Measurements from ENCODE around the gene SACM1L. TPM values are rescaled to one million over a fixed set of nuclear protein-coding genes. Genes with fewer than 3 reads are reported as not detected.

SACM1L gene
- total and polyA plus RNA-seq, 4 donors = 12.2 to 35.5 (median 20.5) TPM

DNA sequence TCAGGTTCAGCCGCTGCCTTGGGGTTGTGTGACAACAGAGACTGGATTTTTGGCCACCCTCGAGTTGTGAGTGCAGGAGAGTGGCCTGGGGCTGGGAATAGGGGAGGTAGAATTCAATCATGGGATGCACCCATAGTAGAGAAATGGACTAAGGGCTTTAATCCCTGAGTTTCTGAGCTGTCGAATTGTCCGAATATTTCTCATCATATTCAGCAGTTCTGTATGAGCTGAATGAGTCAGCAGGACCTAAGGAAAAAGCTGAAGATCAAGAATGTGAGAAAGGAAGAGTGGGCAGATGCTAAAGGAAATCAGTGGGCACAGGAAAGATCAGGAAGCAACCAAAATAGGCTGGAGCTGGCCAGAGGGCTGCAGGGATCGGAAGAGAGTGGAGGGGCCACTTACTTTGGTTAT lies 44.4 kb upstream of the SACM1L start (continued):
- TF ChIP-seq ZBTB33 (IDR thresholded peaks at IDR 0.05) (no peak), TAF1 (conservative IDR thresholded peaks at IDR 0.05) (no peak), FOXA2 (IDR thresholded peaks at IDR 0.05) (no peak), NR2F2 (IDR thresholded peaks at IDR 0.05) (no peak), RAD21 (IDR thresholded peaks at IDR 0.05) (no peak), YY1 (IDR thresholded peaks at IDR 0.05) (no peak), FOXA1 (IDR thresholded peaks at IDR 0.05) (no peak), EGR1 (IDR thresholded peaks at IDR 0.05; ENCODE audit: low read depth in 2 of 2) (no peak), RXRA (IDR thresholded peaks at IDR 0.05) (no peak), HNF4G (IDR thresholded peaks at IDR 0.05) (no peak)

GRCh38 chr3:45646051-45646585 lies 43.1 kb upstream of the SACM1L start:
- Histone ChIP-seq H3K27ac (ENCODE audit: low read depth in 1 of 2, low read length in 2 of 2) (peak overlapping the region; percentile 78), H3K27me3 (ENCODE audit: control insufficient read depth in 4 of 4, insufficient read depth in 4 of 4, low read length in 3 of 4) (no peaks in the 10 kb centered on the region), H3K9ac (ENCODE audit: low read depth in 1 of 2, low read length in 2 of 2) (no peak overlapping the region), H3K36me3 (ENCODE audit: control insufficient read depth in 4 of 4, insufficient read depth in 3 of 4, low read depth in 1 of 4, low read length in 3 of 4) (no peaks in the 10 kb centered on the region), H3K4me1 (ENCODE audit: control insufficient read depth in 4 of 4, insufficient read depth in 4 of 4, low read length in 3 of 4) (peaks cover 17 to 48% (median 34%) of the 10 kb centered on the region in 4 donors), H3K9me3 (ENCODE audit: control insufficient read depth in 4 of 4, low read length in 3 of 4) (no peaks in the 10 kb centered on the region), H3K4me3 (ENCODE audit: low read depth in 1 of 3, low read length in 3 of 3) (no peak overlapping the region)
- TF ChIP-seq HNF4A (conservative IDR thresholded peaks at IDR 0.05) = peak; percentile 17 to 24
- TF ChIP-seq, protein P1, sequence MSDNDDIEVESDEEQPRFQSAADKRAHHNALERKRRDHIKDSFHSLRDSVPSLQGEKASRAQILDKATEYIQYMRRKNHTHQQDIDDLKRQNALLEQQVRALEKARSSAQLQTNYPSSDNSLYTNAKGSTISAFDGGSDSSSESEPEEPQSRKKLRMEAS (IDR thresholded peaks at IDR 0.05) = no peak
- TF ChIP-seq YY1 (IDR thresholded peaks at IDR 0.05) = peak; percentile 12
- WGBS = 66% methylated on average over 6 of the region's 6 CpGs
- no peak for DNase-seq (ENCODE audit: low spot score)

- Histone ChIP-seq H3K4me1 (ENCODE audit: control insufficient read depth in 4 of 4, insufficient read depth in 4 of 4, low read length in 3 of 4) (peaks cover 17 to 47% (median 33%) of the 10 kb centered on the region in 4 donors), H3K36me3 (ENCODE audit: control insufficient read depth in 4 of 4, insufficient read depth in 3 of 4, low read depth in 1 of 4, low read length in 3 of 4) (no peaks in the 10 kb centered on the region), H3K9ac (ENCODE audit: low read depth in 1 of 2, low read length in 2 of 2) (no peak overlapping the region), H3K27ac (ENCODE audit: low read depth in 1 of 2, low read length in 2 of 2) (peak overlapping the region; percentile 78 to 95), H3K4me3 (ENCODE audit: low read depth in 1 of 3, low read length in 3 of 3) (no peak overlapping the region), H3K9me3 (ENCODE audit: control insufficient read depth in 4 of 4, low read length in 3 of 4) (no peaks in the 10 kb centered on the region), H3K27me3 (ENCODE audit: control insufficient read depth in 4 of 4, insufficient read depth in 4 of 4, low read length in 3 of 4) (no peaks in the 10 kb centered on the region)
- no peak for TF ChIP-seq CTCF (IDR thresholded peaks at IDR 0.05; ENCODE audit: low read depth, low read length, missing input control)
- TF ChIP-seq REST (IDR thresholded peaks at IDR 0.05) = peak; percentile 43
- peak; percentile 43 to 85 for TF ChIP-seq GABPA (IDR thresholded peaks at IDR 0.05 in 1 of 2, conservative IDR thresholded peaks at IDR 0.05 in 1 of 2)
- TF ChIP-seq NR2F2 (IDR thresholded peaks at IDR 0.05) = peak; percentile 20
- TF ChIP-seq HNF4G (IDR thresholded peaks at IDR 0.05) = no peak
- peak; percentile 93 for TF ChIP-seq FOXA1 (IDR thresholded peaks at IDR 0.05)
- TF ChIP-seq RAD21 (IDR thresholded peaks at IDR 0.05) = peak; percentile 14 to 32
- TF ChIP-seq, protein P1 (IDR thresholded peaks at IDR 0.05) = peak; percentile 93
- TF ChIP-seq ZBTB33 (IDR thresholded peaks at IDR 0.05) = peak; percentile 80
- no peak for TF ChIP-seq TAF1 (conservative IDR thresholded peaks at IDR 0.05)
- TF ChIP-seq SP1 (IDR thresholded peaks at IDR 0.05) = peak; percentile 29
- TF ChIP-seq EGR1 (IDR thresholded peaks at IDR 0.05; ENCODE audit: low read depth in 2 of 2) = peak in 1 of 2 donors; percentile 82
- TF ChIP-seq, protein P2, sequence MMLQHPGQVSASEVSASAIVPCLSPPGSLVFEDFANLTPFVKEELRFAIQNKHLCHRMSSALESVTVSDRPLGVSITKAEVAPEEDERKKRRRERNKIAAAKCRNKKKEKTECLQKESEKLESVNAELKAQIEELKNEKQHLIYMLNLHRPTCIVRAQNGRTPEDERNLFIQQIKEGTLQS (IDR thresholded peaks at IDR 0.05) = peak; percentile 59
- peak; percentile 81 to 93 for TF ChIP-seq RXRA (IDR thresholded peaks at IDR 0.05)
- peak; percentile 94 for TF ChIP-seq FOXA2 (IDR thresholded peaks at IDR 0.05)
- peak; percentile 17 to 71 for TF ChIP-seq HNF4A (conservative IDR thresholded peaks at IDR 0.05)
- peak; percentile 83 for TF ChIP-seq YY1 (IDR thresholded peaks at IDR 0.05)
- TF ChIP-seq JUND (IDR thresholded peaks at IDR 0.05) = peak; percentile 93 to 99
- WGBS = 55% methylated on average over 6 of the region's 6 CpGs
- no peak for DNase-seq (ENCODE audit: low spot score)
Measured at GRCh38 chr3:45647148-45647619, 42.0 kb upstream of the SACM1L start.

Data from liver (tissue), 9 donors.